NCI-H1930 (cell line): ENCODE measurements around the gene GTF3C2.
A peak's percentile ranks its signal among the peaks of the same experiment; 100 is the strongest.

Experiments used
- DNase-seq, 2 experiments: peaks; one replicate each; lab custom pipeline; 2025; lab: John Stamatoyannopoulos, UW

The GTF3C2 gene, protein sequence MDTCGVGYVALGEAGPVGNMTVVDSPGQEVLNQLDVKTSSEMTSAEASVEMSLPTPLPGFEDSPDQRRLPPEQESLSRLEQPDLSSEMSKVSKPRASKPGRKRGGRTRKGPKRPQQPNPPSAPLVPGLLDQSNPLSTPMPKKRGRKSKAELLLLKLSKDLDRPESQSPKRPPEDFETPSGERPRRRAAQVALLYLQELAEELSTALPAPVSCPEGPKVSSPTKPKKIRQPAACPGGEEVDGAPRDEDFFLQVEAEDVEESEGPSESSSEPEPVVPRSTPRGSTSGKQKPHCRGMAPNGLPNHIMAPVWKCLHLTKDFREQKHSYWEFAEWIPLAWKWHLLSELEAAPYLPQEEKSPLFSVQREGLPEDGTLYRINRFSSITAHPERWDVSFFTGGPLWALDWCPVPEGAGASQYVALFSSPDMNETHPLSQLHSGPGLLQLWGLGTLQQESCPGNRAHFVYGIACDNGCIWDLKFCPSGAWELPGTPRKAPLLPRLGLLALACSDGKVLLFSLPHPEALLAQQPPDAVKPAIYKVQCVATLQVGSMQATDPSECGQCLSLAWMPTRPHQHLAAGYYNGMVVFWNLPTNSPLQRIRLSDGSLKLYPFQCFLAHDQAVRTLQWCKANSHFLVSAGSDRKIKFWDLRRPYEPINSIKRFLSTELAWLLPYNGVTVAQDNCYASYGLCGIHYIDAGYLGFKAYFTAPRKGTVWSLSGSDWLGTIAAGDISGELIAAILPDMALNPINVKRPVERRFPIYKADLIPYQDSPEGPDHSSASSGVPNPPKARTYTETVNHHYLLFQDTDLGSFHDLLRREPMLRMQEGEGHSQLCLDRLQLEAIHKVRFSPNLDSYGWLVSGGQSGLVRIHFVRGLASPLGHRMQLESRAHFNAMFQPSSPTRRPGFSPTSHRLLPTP

DNA sequence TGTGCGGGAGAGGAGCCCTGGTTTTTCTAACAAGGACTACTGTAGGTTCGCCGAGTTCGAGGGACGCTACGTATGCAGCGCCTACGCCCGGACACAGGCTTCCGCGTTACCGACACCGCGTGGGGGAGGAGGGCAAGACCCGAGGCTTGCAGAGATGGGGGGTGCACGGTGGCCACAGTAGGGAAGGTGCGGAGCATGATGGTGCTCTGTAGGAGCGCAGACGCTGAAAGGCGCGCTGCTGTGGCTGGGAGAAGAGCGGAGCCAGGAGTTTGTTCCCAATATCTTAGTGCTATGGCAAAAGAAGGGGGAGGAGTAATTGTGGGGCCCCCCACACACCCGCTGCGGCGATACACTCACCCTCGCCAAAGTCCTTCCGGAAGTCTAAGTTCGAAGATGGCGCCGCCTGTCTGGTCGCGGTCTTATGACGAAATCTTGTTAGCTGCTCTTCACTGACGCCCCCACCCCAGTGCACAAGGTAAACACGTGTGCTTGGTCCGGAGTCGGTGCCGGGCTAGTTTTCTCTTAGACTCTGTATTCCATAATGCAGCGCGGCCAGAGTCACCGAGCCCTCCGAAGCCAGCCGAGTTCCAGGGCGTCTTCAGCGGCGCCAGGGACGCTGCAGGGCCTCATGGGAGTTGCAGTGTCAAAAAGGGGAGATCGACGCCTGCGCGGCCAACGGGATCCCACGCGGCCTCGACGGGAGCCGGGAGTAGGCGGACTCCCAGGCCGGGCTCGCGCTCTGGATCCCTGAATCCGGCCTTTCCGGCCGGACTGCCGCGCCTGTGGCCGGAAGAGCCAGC is at the start of gene GTF3C2:
TSS of gene GTF3C2 (minus strand) at position 383 of the 800 bp plus-strand sequence. CDS start 13,210 bp downstream, outside the sequence.
- DNase-seq = peak; percentile 97 to 98

DNA sequence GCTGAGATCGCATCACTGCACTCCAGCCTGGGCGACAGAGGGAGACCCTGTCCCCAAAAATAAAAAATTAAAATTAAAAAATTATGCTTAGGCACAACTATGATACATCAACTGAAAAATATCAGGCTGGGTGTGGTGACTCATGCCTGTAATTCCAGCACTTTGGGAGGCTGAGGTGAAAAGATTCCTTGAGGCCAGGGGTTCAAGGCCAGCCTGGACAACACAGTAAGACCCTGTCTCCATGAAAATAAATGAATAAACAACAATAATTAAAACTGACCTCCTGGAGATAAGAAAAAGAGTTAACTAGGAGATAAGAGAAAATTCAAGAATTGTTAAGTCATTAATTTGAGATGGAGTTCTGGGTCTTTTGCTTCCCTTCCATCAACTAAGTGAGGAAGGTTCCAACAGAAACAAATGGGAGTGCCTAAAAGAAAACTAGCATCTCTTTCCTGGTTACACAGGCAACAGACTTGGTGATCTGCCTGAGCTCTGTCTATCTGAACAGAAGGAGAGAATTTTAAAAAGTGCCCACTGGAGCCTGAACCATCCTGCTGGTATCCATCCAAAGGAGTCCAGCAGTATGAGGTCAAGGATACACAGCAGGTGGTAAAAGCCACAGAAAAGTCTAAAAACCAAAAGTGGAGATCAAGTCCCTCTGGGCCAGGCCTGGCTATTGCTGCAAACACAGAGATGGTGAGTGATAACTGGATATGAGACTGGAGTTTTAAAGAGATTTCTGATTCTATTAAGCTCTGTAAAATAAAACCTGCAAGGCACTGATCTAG is 44.0 kb upstream of the GTF3C2 start:
- DNase-seq = no peak

- no peak for DNase-seq
Observed at GRCh38 chr2:27398962-27399361, 42.4 kb upstream of the GTF3C2 start.

- DNase-seq = no peak
Observed at GRCh38 chr2:27393225-27393624, 36.7 kb upstream of the GTF3C2 start.

DNA sequence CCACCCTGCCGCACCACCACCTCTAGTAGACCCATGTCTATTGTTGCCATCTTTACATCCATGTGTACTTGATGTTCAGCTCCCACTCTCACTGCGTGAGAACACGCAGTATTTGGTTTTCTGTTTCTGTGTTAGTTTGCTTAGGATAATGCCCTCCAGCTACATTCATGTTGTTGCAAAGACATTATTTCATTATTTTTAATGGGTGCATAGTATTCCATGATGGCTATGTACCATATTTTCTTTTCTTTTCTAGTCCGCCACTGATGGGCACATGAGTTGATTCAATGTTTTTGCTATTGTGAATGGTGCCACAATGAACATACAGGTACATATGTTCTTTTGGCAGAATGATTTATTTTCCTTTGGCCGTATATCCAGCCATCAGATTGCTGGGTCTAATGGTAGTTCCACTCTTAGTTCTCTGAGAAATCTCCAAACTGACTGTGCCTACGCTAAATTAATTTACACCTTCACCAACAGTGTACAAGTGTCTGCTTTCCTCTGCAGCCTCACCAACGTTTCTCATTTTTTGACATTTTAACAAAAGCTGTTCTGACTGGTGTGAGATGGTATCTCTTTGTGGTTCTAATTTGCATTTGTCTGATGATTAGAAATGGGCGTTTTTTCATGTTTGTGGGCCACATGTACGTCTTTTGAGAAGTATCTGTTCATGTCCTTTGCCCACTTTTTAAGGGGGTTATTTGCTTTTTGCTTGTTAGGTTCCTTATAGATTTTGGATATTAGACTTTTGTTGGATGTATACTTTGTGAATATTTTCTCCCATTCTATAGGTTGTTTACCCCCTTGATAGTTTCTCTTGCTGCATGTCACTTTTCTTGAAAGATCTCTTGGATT is 34.5 kb upstream of the GTF3C2 start:
- DNase-seq = no peak

DNA sequence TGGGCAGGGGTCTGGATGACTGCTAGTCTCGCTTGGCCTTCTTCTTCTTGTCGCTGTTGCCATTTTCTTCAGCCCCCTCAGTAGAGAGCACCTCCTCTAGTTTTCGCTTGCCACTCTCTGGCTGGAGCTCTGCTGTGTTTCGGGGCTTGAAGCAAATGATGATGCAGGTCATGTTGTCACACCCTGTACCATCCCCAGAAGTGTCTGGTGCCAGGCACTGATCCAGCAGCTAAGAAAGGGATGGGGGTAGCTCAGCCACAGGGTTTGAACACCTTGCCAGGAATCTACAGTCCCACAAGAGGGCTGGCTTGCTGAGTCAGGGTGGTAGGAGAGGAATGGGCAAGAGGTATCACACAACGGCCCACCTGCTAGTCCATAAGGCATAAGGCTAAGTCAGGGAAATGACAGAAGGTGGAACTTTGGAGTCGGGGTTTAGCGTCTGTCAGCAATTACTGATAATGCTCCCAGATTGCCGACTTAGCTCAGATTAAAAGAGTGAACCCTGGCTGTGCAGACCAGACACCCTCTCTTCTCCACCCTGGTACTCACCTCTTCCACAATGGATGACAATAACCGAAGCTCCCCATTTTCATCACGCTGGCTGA is 25.1 kb upstream of the GTF3C2 start:
- no peak for DNase-seq

DNA sequence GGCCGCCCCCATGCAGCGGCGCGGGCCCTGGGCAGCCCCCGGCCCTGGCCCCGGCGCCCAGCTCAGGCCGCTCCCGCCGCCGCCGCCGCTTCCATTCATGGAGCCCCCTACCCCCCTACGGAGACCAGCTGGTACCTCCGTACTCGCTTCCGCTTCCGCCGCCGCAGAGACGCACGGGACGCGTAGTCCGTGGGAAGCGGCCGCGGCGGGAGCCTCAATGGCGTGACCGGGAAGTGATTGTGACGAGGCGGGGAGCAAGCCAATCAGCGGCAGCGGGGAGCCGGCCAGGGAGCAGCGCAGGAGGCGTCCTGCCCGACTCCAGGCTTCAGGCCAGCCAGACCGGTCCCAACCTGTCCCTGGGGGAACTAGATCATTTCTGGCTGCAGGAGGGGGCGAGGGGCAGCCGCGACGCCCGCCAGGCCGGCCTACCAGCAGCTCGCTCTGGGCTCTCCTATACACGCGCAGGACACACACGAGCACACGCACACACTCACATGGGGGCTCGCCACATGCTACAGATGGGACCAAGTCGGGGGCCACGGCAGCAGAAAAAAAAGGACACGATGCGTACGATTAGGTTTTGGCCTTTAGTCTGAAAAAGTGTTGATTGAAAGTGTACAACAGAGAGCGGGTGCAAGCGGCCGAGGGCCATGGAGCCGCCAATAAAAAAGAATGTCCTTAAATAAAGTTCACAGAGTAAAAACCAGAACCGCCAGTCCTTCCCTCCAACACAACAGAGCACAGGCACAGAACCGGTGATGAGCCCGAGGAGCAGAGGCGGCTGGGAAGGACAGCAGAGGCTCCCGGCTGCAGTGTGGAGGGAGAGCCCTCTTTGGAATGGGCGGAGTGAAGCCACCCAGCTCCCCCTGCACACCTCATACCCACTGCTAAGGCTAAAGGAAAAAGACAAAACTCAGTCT is 24.3 kb upstream of the GTF3C2 start, which contains the start of gene ZNF513:
TSS of gene ZNF513 (minus strand) at position 109 of the 920 bp plus-strand sequence. CDS start 208 bp downstream, outside the sequence.
- peak; percentile 90 to 91 for DNase-seq

GRCh38 chr2:27379836-27380625 is 23.5 kb upstream of the GTF3C2 start:
- peak in 1 of 2 experiments; percentile 70 for DNase-seq

DNA sequence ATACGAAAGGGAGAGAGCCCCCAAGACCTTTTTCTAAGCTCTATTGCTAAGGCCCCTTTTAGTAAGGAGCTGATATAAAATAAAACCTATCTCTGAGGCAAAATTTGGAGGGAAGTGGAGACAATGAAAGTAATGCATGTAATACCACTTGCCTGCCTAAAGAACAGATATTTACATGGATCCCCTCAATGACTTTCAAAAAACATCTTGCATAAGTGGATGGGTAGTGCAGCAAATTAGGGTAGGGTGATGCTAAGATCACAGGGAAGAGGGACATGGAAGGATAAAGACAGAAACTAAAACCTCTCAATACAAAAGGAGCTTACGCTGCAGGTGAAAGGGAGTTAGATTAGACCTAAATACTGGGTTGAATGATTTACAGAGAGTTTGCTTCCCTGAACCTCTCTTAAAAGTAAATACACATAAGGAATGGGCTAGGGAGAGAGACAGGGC is 22.8 kb upstream of the GTF3C2 start:
- DNase-seq = no peak

- DNase-seq = no peak
Observed at GRCh38 chr2:27378809-27379290, 22.3 kb upstream of the GTF3C2 start.

DNA sequence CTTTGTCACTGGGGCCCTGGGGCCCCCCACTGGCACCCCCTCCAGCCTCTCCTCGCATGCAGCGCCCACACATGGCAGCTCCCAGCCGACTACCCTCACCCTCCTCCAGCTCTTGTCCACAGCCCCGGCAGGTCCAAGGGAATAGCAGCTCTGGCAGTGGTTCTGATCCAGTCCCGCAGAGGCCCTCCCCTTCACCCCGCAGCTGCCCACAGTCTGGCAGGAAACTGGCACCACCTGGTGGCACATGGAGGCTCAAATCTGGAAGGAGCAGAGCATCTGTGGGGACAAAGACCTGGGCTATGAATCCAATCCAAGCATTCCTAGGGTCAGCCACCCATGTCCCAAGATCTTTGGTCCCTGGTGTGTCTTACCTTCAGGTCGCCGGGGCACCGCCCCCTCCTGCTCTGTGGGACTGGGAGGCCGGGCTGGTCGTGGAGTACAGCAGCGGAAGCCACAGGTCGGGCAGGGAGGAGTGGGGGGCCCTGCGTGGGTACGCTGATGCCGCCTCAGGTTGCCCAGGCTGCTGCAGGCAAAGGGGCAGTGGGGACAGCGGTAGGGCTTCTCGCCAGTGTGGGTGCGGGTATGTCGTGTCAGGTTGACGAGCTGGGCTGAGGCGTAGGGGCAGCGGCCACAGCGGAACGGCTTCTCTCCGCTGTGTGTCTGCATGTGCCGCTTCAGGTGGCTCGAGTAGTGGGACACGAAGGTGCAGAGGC is 21.7 kb upstream of the GTF3C2 start:
- DNase-seq = no peak

- no peak for DNase-seq
Observed at GRCh38 chr2:27377618-27378095, 21.1 kb upstream of the GTF3C2 start.

DNA sequence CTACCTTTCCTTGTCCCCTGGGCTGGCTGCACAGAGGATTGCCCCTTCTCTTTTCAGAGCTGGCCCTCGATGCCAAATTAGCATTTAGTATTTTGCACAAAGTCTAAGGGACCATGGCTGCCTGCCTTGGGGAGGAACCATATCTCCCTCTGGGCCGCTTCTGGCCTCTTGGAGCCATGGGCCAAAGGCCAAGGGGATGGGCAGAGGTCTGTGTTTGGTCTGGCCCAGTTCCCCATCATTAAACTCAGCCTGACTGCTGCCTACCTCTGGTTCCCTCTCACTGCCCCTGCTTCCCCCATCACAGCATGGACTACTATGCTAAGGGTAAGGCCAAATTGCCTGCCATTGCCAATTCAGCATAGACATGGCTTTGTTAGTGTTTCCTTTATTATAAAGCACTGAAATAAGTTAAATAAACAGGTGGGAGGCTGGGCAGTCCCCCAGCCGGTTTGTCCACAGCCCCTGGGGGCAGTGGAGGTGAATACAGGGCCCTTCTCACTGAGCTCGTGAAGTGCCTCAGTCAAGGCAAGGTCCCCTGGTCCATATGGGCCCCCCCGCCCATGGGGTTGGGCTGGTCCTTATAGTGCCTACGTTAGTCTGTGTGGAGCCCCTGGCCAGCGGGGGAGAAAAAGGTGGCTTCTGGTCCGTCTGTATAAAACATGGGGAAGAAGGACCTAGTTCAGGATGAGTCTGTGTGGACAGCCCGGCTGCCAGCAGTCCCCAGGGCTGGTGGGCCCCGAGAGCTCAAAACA is 20.5 kb upstream of the GTF3C2 start:
- DNase-seq = no peak

DNA sequence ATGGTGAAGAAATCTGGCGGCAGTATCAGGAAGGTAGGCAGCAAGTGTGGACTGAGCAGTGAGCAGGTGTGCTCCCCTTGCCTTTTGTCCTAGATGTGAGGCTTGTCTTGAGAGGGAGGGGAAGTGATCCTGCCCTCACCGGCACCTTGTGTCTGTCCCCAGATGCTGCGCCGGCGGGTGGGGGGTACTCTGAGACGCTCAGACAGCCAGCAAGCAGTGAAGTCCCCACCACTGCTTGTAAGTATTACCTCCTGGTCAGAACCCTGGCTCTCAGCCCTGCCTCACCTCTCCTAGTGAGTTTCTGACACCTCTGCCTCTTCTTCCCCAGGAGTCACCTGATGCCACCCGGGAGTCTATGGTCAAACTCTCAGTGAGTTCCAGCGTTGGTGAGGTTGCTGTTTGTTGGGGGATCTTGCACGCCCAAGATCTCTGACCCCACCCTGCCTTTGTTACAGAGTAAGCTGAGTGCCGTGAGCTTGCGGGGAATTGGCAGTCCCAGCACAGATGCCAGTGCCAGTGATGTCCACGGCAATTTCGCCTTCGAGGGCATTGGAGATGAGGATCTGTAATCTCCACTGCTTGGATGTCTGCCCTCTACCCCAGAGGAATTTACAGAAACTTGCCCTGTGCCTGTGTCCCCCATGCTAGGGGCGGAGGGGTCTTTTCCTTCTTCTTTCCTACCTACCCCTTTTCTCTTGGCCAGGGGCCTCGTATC is 19.7 kb upstream of the GTF3C2 start:
- DNase-seq = no peak

GRCh38 chr2:27375513-27376099 is 19.0 kb upstream of the GTF3C2 start:
- no peak for DNase-seq
